GM19351 (cell line): ENCODE results near the gene MT1M.
"Not testable (repeated sequence)": the region's sequence is repeated elsewhere in the genome, so short reads cannot be mapped to it uniquely, and the experiment has no call there.

ENCODE experiments used
- ATAC-seq: cut with Tn5 transposase; IDR thresholded peaks from one replicate; pipeline ENCODE4 v1.9.1; 2021; ENCODE audit warnings: mild to moderate bottlenecking, moderate library complexity; ENCODE audit not compliant: unreplicated experiment

Gene MT1M

DNA sequence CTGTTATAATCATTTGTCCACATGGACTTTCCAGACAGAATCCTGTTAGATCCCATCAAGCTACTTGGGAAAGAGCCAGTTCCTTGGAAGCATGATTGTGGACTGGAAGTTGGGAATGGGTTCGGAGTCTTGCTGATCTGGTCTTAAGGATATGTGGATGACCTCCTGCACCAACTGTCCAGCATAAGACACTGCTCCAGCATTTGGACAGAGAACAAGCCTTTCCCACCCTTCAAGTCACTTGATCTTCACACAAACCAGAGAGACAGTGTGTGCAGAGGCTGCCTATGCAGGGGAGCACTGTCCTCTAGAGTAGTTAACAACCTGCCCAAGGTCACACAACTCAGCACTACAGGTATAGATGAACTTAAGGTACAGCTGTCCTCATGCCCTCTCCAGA is 13.4 kb downstream of the MT1M start:
- no peak for ATAC-seq

DNA sequence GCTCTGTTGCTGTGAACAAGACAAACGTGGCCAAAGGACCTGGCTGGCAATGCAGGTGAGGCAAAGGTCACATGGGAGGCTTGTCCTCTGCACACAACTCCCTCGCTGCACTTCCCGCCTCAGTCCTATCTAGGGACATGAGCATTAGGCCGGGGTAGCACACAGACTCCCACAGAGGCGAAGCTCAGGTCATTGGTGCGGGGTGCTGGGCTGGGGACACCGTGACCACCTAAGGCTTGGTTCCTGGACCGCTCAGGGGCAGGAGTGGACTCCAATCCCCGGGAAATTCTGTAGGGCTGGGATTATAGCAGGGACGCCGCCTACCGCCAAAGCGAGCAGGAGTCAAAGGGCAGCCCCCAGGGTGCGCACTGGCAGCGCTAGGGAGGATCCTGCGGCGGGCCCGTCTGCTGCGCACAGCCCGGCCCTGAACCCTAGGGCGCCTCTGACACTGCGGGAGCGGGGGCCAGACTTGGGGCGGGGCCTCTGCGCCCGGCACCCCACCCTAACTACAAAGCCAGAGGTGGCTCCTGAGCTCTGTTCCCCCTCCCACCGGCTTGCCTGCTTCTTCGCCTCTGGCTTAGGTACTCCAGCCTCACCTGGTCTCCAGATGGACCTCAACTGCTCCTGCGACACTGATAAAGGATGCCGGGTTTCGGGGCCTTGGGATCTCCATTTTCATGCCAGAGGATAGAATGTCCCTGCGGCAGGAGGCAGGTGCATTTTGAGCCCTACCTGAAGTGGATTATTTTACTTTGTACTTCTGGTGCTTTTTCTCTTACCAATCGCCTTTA is 15.4 kb downstream of the MT1M start:
- ATAC-seq: no peak

GRCh38 chr16:56649271-56649670 is 16.8 kb downstream of the MT1M start:
- no peak for ATAC-seq

- ATAC-seq: no peak
These were observed 17.4 kb downstream of the MT1M start for GRCh38 chr16:56649820-56650219.

- ATAC-seq: no peak
These were observed 19.1 kb downstream of the MT1M start, which contains the start of gene MT1B for GRCh38 chr16:56651586-56651985. Gene MT1B (plus strand): TSS chr16:56651886. CDS start chr16:56651954, 68 bp downstream.

- no peak for ATAC-seq
These were observed 20.1 kb downstream of the MT1M start for GRCh38 chr16:56652600-56652999.

DNA sequence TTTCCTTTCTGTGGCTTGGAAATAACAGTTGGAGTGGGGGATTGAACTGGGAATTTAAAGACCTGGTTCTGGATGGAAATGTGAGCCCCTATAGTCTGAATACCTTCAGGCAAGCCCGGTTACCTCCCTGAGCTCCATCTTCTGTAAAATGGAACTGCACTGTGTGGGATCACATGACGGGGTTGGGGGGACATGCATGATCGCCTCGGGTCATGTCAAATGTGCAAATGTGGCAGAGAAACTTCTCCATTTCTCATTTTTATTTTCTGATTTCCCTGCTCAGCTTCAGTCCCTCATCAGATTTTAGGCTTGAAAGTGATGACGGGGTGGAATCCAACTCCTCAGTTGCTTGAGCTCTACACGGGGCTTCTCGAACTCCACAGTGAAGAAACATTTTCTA is 20.8 kb downstream of the MT1M start:
- no peak for ATAC-seq

DNA sequence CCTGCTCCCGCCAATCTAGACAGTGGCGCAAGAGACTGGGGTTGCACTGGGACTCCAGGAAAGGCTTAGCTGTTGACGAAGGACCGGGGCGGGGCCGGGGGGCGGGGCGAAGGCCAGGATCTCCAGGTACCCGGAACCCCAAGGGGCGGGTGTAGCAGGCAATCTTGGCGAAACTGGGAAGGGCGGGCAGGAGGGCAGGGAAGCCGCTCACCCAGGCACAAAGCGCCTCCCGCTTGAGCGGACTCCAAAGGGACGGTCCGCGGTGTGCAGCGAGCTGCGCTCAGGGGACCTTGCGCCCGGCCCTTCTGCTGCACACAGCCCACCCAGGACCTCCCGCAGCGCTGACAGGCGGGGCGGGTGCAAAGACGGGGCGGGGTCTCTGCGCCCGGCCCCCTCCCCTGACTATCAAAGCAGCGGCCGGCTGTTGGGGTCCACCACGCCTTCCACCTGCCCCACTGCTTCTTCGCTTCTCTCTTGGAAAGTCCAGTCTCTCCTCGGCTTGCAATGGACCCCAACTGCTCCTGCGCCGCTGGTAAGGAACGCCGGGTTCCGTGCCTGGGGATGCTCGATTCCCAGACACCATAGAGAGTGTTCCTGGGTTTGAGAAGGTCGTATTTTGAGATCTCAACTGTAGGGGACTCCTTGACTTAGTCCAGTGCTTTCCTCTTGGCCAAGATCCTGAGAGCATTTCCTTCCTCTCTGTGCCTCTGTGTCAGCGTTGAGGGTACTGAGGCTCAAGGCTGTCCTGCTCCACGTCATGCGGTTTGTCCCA is 25.3 kb downstream of the MT1M start, which contains the start of gene MT1F:
MT1F (plus strand) TSS at position 405 of the 772 bp plus-strand sequence; CDS start at position 505, 100 bp downstream.
- ATAC-seq: no peak

GRCh38 chr16:56658327-56658875 is 25.9 kb downstream of the MT1M start:
- no peak for ATAC-seq

- ATAC-seq: no peak
These were observed 30.2 kb downstream of the MT1M start for GRCh38 chr16:56662357-56663354.

DNA sequence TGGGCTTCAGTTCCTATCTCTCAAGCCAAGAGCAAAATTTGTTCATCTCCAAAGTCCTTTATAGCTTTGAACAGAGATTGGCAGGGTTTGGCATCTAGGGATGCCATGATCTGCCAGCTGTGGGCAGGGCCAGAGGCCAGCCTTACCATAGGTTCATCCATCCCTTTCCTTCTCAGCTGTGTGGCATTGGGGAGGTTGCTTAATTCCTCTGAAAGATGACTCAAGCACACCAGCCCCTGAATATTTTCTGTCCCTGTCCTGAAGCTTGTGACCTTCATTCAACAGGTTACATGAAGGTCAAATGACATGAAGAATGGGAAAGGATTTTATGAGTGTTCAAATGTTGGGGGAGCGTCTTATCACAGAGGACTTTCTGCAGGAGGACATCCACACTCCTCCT is 32.0 kb downstream of the MT1M start:
- no peak for ATAC-seq

DNA sequence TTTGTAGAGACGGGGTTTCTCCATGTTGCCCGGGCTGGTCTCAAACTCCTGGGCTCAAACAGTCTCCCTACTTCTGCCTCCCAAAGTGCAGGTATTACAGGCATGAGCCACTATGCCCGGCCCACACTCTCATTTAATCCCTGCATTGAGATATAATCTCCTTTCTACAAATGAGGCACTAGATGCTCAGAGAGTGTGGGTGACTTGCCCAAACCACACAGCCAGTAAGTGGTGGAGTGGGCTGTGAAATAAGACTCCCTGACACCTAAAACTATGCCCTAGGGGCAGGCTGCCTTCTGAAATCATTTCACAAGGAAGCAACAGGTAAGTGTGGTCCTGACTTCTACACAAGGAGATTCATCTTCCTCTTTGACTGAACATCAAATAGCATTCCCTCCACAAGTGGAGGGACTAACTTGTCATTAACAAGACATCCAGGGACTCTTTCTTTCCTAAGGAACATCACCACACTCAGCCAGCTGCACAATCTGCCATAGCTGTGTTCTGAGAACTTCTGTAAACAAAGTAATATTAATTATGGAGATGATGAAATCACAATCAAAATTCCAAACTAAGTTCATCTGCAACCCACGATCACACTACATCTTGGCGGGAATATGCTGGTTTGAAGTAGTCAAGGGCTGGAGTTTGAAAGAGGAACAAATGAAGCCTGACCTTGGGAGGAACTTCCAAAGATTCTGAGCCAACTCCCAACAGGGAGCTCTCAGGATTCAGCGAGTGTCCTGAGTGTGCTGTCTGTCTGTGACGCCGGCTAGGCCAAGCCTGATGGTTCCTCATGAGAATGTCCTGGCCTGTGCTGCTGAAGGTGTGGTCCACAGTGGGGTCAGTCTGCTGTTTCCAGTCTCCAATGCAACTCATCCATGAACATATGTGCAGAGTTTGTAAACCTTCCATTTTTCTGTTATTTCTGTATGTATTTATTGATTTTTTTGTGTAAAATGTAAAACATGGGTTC is 33.1 kb downstream of the MT1M start:
- ATAC-seq: not testable (repeated sequence)

GRCh38 chr16:56667581-56668571 is 35.4 kb downstream of the MT1M start, which contains the start of gene MT1G:
Gene MT1G (minus strand): TSS chr16:56668065. CDS start chr16:56667993, 72 bp downstream.
- ATAC-seq: no peak

- no peak for ATAC-seq
These were observed 36.8 kb downstream of the MT1M start, which contains the start of gene MT1H for GRCh38 chr16:56669005-56669839. Gene MT1H (plus strand): TSS chr16:56669814. CDS start chr16:56669885, 71 bp downstream.

GRCh38 chr16:56669840-56670619 is 37.6 kb downstream of the MT1M start:
- no peak for ATAC-seq

- ATAC-seq: no peak
These were observed 38.1 kb downstream of the MT1M start for GRCh38 chr16:56670620-56670934.
